D341Med (cell line): ENCODE results near the gene LAMC1.

ENCODE experiments used
- DNase-seq: peaks from one replicate; pipeline ENCODE4 v3.0.0; 2012; ENCODE audit warnings: low spot score

The LAMC1 gene

GRCh38 chr1:183194527-183195141, 171.4 kb downstream of the LAMC1 start:
- DNase-seq, result no peak

GRCh38 chr1:183195142-183195574, 171.9 kb downstream of the LAMC1 start:
- no peak for DNase-seq
